T-helper 1 cell treated with Interleukin-12 subunit alpha and Interleukin-12 subunit beta and Interleukin-4 antibody, amounts not matched to agents 30 ng/mL and 1 ng/mL, for 36 hours (primary cell): ENCODE data around the gene LRRC70. TPM values are rescaled to one million over a fixed set of nuclear protein-coding genes. Genes with fewer than 3 reads are reported as not detected.
"Not testable (repeated sequence)": the region's sequence is repeated elsewhere in the genome, so short reads cannot be mapped to it uniquely, and the experiment has no call there.

Source experiments
- intact Hi-C: fragments of 100-400 bp; cut with micrococcal nuclease; formaldehyde crosslinking; loops from one replicate; pipeline ENCODE4 v1.15.1; 2024
- total RNA-seq: library from RNA; stranded (reverse); gene quantifications from 2 replicates; pipeline ENCODE4 v1.2.3, GENCODE V29; 2022

The LRRC70 gene
- total RNA-seq, 1 donor from 2014 or later = 1.1 TPM

DNA sequence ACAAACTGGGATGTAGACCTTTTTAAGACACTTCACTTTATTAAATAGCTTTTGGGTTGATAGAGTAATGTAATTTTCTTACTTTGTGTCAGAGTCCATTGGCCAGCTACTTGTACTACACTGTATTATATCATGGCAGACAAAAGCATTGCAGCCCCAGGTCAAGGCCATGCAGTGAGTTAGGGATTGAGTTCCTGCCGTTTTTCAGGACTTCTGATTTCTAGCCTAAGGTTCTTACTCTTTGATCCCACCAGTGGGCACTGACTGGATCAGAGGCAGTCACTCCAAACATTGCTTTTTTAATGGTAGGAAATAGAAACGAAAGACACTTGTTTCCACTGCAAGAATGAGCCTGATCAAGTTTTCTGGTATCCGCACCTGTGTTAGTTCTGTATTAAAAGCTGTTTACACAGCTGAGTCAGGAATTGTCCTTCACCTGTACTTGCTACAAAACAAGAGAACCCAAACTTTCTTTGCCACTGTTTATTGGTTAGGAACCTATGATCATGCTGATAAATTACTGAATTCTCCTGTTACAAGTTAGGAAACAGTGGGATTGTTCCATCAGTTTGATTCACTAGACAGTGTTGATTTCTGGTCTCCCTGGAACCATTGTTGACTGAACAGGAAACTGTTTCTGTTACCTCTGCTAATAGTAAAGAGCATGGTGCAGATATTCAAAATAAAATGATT, 22.1 kb downstream of the LRRC70 start:
- intact Hi-C loops = no loop called here

DNA sequence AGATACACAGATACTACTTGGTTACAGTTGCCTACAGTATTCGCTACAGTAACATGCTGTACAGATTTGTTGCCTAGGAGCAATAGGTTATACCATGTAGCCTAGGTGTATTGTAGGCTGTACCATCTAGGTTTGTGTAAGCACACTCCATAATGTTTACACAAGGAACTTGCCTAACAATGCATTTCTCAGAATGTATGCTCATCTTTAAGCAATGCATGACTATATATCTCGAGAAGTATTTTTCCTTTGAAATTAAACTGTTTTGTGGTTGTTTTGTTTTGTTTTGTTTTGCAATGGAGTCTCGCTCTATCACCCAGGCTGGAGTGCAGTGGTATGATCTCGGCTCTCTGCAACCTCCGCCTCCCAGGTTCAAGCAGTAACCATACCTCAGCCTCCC, 25.3 kb downstream of the LRRC70 start:
- intact Hi-C loops = no loop called here

DNA sequence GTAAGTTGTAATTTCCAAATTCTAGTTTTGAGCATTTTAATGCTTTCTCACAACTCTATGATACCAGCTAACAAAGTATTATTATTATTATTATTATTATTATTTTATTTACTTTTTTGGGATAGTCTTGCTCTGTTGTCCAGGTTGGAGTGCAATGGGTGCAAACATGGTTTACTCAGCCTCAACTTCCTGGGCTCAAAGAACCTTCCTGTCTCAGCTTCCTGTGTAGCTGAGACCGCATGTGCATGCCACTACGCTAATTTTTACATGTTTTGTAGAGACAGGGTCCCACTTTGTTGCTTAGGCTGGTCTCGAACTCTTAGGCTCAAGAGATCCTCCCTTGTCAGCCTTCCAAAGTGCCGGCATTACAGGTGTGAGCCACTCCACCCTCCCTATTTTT, 27.0 kb downstream of the LRRC70 start:
- intact Hi-C loops = no loop called here

DNA sequence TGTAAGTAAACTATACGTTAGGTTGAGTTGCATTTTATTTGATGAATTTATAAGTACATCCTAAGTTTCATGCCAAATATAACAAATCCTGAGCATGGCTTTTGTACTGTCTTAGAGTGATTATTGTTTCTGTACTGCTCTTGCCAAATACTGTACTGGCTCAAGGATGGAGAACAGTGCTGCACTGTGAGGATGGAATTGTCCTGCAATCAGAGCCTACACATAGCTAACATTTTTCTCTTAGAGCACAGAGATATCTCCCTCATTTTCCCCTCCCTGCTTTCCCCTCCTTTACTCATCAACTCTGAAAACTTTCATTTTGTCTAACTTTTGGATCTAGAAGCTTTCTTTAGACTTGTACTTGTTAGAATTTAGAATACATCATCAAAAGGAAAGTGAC, 28.3 kb downstream of the LRRC70 start:
- intact Hi-C loops = no loop called here

DNA sequence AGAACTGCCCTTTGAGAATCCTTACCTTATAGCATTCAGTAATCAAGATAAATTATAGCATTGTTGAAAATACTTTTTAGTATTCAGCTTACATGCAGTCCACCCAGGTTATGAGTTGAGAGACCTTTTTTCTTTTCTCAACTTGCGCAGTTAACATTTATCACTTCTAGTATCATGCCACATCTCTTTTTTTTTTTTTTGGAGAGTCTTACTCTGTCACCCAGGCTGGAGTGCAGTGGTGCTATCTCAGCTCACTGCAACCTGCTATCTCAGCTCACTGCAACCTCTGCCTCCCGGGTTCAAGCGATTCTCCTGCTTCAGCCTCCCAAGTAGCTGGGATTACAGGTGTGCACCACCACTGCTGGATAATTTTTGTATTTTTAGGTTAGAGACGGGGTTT, 29.0 kb downstream of the LRRC70 start:
- intact Hi-C loops = no loop called here

DNA sequence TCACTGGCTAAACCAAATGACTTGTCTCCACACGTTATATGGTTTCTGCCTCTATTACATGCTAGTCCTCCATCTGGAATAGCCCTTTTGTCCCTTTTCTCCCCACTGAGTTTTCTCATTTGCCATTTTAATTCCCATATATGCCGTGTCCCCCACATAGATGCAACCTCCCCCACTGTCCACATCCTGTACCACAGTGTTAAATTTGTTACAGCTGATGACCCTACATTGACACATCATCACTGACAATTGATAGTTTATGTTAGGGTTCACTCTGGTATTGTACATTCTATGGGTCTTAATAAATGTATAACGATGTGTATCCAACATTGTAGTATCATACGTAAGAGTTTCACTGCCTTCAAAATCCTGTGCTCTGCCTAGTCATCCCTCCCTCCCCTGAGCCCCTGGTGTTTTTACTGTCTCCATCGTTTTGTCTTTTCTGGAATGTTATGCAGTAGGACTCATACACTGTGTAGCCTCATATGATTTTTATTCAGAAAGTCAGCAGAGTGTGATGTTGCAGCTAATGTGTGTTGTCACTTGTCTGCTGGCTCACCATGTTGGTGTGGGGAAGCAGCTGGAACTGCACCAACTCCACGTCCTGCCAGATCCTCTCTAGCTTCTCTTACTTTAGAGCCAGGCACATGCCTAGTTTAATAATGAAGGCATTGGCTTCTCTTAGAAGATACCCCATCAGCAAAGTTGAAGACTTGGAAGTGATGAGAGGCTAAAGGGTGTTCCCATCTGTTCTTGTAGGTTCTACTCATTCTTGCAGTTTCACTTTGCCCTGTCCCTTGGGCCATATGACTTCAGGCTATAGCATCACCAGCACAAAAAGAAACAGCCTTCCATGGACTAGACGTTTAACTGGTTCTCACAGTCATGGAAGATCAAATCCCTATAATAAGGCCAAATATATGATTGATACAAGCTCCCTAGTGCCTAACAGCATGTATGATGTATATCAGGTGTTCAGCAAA, 30.2 kb downstream of the LRRC70 start:
- intact Hi-C loops = no loop called here

DNA sequence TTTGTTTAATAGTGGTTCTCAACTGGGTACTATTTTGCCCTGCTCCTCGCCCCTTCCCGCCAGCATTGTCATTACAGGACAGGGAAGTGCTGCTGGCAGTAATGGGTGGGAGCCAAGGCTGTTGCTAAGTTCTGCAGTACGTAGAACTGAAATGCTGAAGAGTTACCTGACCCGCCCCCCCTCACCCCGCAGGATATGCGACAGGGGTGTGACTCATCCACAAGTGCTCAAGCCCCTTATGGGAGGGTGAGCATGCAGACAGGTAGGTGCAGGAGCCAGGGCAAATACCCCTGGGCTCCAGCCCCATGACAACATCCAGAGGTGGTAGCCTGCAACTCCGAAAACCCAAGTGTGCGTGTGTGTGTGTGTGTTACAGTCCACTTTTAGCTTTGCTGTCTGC, 35.7 kb downstream of the LRRC70 start:
- intact Hi-C loops = no loop called here

DNA sequence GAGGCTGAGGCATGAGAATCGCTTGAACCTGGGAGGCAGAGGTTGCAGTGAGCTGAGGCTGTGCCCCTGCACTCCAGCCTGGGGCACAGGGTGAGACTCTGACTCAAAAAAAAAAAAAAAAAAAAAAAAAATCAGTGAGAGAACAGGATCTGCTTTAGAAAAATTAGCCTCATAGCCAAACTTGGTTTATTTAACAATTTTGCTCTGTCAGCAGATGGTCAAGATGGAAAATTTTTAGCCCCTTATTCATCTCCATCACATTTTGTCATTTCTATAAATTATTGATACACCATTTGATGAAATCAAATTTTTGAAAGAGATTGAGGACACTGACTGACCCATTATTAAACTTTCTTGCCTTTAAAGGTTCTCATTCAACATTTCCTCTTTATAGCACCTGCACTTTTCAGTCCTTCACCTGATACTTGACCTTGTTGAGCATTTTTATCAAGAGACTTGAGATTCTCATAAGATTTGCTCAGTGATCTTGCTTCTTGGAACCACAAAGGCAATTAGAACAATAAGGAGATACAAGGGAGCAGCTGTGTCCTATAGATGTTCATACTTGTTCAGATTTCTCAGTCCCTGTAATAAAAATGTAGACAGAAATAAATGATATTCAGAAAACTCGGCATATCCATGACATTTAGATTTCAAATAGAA, 38.1 kb downstream of the LRRC70 start:
- intact Hi-C loops = no loop called here

DNA sequence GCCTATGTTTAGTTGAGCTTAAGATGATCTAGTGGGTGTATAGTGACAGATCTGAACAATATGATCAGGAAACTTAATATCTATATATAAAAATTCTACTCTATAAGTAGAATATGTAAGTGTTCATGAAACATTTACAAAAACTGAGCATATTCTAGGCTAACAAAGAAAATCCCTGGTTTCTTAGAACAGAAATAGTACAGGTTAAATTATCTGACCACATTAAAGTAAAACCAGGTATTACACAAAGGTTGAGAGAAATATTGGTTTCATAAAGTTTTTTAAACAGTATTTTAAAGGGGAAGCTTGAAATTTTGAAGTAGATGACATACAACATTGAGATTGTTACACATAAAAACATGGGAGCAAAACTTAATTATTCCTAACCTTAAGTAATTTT, 39.3 kb downstream of the LRRC70 start:
- intact Hi-C loops = no loop called here

DNA sequence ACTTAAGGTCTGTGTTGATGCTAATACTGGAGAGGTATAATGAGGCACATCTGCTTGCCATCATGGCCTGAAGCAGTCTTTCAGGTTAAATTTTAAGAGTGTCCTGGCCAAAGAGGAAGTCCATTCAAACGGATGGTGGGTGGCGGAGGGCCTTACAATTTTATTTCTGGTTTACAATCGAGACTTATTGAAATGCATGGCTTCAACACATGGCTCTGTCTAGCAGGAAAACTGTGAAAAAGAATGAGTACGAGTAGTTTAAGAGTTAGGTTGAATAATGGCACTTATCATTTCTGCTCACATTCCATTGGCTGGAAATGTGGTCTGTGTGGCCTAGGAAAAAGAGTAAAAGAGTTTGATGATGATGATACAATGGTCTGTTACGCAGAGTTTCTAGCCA, 42.1 kb downstream of the LRRC70 start:
- intact Hi-C loops = no loop called here

DNA sequence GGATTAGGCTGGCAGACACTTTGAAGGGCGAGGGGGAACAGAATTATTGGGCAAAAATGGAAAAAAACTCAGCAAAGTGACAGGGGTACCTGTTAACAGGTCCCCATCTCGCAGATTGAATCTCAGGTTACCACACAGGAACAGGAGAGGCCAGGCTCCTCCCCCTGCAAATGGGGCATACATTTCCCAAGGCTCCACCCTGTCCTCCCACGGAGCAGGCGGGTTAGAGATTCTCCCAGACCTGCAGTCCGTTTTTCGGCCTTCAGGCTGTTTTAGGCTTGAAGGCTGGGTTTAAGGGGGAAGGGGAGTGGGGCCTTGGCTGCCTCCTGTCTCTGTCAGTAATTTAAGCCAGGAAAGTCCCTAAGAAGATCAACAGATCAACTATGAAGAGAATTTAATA, 42.7 kb downstream of the LRRC70 start:
- intact Hi-C loops = no loop called here

DNA sequence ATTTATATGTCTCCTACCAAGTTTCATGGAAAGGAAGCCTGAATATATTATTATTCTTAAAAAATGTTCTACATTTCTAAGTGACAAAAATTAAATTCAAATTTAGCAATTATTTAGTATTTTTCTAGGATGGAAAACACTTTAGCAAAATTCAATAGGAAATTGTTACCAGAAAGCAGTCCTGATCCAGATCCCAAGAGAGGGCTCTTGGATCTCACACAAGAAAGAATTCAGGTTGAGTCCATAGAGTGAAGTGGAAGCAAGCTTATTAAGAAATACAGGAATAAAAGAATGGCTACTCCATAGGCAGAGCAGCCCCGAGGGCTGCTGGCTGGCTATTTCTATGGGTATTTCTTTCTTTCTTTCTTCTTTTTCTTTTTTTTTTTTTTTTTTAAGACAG, 44.7 kb downstream of the LRRC70 start:
- intact Hi-C loops = no loop called here

DNA sequence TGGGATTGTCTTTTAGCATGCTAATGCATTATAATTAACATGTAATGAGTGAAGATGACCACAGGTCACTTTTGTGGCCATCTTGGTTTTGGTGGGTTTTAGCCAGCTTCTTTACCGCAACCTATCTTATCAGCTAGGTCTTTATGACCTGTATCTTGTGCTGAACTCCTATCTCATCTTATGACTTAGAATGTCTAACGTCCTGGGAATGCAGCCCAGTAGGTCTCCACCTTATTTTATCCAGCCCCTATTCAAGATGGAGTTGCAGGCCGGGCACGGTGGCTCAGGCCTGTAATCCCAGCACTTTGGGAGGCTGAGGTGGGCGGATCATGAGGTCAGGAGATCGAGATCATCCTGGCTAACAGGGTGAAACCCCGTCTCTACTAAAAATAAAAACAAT, 45.8 kb downstream of the LRRC70 start:
- intact Hi-C loops = not testable (repeated sequence)

DNA sequence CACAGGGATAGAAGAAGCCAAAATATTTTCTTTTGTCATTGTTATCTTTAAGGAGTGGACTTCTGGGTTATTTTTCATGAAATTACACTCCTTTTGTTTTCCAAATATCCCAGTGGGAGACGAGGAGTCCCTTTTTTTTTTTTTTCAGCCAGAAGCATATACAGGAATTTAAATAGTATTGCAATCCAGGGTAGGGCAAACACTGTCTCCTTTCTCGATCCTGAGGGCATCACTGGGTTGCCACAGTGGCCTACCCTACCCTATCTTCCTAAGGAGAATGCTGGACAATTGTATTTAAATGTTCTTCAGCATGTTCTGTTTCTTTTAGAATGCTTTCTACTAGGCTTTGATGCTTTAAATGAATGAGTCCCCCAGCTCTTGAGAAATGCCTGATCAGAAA, 47.9 kb downstream of the LRRC70 start:
- intact Hi-C loops = no loop called here

DNA sequence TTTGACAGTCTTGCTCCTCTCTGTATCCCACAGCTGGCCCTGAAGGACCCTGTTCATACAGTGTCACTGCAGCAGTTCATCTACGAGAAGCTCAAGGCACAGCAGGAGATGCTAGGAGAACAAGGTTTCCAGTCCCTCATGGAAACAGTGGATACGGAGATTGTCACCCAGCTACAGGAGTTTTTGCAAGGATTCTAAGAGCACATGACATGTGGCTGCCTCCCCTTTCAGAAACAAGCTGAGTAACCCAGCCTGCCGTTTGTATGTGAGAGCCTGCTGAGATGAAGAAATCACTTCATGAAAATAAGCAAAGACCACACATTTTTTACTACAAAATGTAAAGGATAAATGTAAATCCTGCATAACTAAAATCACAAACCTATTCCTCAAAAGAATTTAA, 48.5 kb downstream of the LRRC70 start:
- intact Hi-C loops = no loop called here

DNA sequence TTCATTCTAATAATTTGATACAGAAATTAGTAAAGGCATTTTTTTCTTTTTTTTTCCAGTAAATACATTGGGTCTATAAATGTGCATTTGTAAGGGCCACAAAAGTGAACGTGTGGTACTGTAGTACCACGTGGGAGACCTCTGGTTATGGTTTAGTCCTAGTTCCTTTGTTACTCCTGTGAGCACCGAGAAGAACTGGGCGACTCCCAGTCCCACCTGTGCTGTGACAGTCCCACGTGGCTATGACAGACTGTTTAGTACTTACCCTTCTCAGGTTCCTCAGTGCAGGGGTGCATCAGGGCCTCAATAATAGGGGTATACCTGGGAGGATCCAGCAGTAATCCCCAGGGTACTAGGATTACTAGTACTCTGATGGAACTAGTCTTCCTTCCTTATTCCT, 49.3 kb downstream of the LRRC70 start:
- intact Hi-C loops = no loop called here

Other genes starting within 250 kb of the LRRC70 start
- gene DIMT1, start 174.9 kb upstream of the LRRC70 start, total RNA-seq = 22.0 and 22.8 TPM in 2 replicates
- 27.2 and 29.1 TPM in 2 replicates for gene IPO11, start 166.1 kb upstream of the LRRC70 start, total RNA-seq